MM.1S (cell line): Measurements from ENCODE around the gene ZNF300.

Experiments used
- DNase-seq: peaks from one replicate; pipeline ENCODE4 v3.0.0-alpha.2; 2015
- H2AFZ ChIP-seq: fragments of 300-600 bp; sonication (generic); 2 replicates; pipeline ENCODE4 v1.6.0; 2016; ENCODE audit warnings: antibody characterized with exemption, low read length
- H3F3A ChIP-seq: fragments of 300-600 bp; sonication (generic); 2 replicates; pipeline ENCODE4 v1.6.1; 2016; ENCODE audit warnings: mild to moderate bottlenecking, antibody characterized with exemption, low read length, moderate library complexity, mixed read lengths; ENCODE audit not compliant: insufficient read depth
- H3K27ac ChIP-seq: fragments of 300-600 bp; sonication (generic); 2 replicates; pipeline ENCODE4 v1.5.1; 2016; ENCODE audit warnings: mild to moderate bottlenecking, low read length
- H3K27me3 ChIP-seq: fragments of 300-600 bp; sonication (generic); replicated peaks from 2 replicates; pipeline ENCODE4 v1.6.0; 2016; ENCODE audit warnings: low read length; ENCODE audit not compliant: insufficient read depth
- H3K36me3 ChIP-seq: fragments of 300-600 bp; sonication (generic); replicated peaks from 2 replicates; pipeline ENCODE4 v1.6.1; 2016; ENCODE audit warnings: mild to moderate bottlenecking, low read length, mixed read lengths; ENCODE audit not compliant: insufficient read depth
- H3K4me1 ChIP-seq: fragments of 300-600 bp; sonication (generic); 2 replicates; pipeline ENCODE4 v1.6.1; 2016; ENCODE audit warnings: low read length, mixed read lengths
- H3K4me2 ChIP-seq: fragments of 300-600 bp; sonication (generic); 2 replicates; pipeline ENCODE4 v1.6.0; 2016; ENCODE audit warnings: low read depth, low read length
- H3K4me3 ChIP-seq: fragments of 300-600 bp; sonication (generic); 2 replicates; pipeline ENCODE4 v1.5.1; 2016; ENCODE audit warnings: low read length, mixed read lengths
- H3K79me2 ChIP-seq: fragments of 300-600 bp; sonication (generic); 2 replicates; pipeline ENCODE4 v1.6.1; 2016; ENCODE audit warnings: mixed run types, low read length, mixed read lengths
- H3K9ac ChIP-seq: fragments of 300-600 bp; sonication (generic); 2 replicates; pipeline ENCODE4 v1.6.1; 2016; ENCODE audit warnings: low read length, mixed read lengths
- H3K9me2 ChIP-seq: fragments of 300-600 bp; sonication (generic); replicated peaks from 2 replicates; pipeline ENCODE4 v1.6.1; 2016; ENCODE audit warnings: mild to moderate bottlenecking, low read length, mixed read lengths; ENCODE audit not compliant: insufficient read depth
- H3K9me3 ChIP-seq: fragments of 300-600 bp; sonication (generic); replicated peaks from 2 replicates; pipeline ENCODE4 v1.6.1; 2016; ENCODE audit warnings: mild to moderate bottlenecking, low read length, mixed read lengths; ENCODE audit not compliant: insufficient read depth
- H4K20me1 ChIP-seq: fragments of 300-600 bp; sonication (generic); 2 replicates; pipeline ENCODE4 v1.6.1; 2016; ENCODE audit warnings: mild to moderate bottlenecking, low read length, moderate library complexity, mixed read lengths; ENCODE audit not compliant: insufficient read depth
- EZH2 ChIP-seq: fragments of 300-600 bp; sonication (generic); optimal IDR thresholded peaks from 2 replicates; pipeline ENCODE3; 2017; ENCODE audit warnings: low read depth, mild to moderate bottlenecking, antibody characterized with exemption, low read length, mixed read lengths
- EZH2phosphoT487 ChIP-seq: fragments of 300-600 bp; sonication (generic); IDR thresholded peaks from 2 replicates; pipeline ENCODE4 v1.6.1; 2018; ENCODE audit warnings: antibody characterized with exemption, low read length
- TF ChIP-seq, protein P1 (sequence below): fragments of 300-600 bp; sonication (generic); IDR thresholded peaks from 2 replicates; pipeline ENCODE4 v1.5.1; 2016; ENCODE audit warnings: antibody characterized with exemption, low read length, mixed read lengths

The ZNF300 gene

DNA sequence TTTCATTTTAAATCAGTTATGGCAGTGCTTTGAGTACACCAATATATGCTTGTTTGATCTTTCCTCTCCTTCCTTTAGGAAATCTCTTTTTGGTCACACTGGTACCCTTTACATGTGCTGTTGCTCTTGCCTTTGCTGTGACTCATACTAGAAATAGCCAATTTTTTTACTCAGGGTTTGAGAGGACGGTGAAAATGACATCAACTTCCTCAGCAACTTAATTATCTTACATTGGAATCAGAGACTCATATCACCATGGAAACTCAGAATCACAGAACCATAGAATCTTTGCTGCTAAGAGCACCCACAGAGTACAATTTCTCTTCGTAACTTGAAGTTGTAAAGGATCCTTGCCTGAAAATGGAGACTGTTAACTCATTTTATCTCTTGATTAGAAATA lies 13.8 kb upstream of the ZNF300 start:
- H3K9me3 ChIP-seq, result no peaks in the 10 kb centered on the region
- no peak overlapping the region for H3K27ac ChIP-seq
- no peaks in the 10 kb centered on the region for H3K79me2 ChIP-seq
- H3K27me3 ChIP-seq, result no peaks in the 10 kb centered on the region
- no peak overlapping the region for H3K4me2 ChIP-seq
- H3K9ac ChIP-seq, result no peak overlapping the region
- H3K36me3 ChIP-seq, result no peaks in the 10 kb centered on the region
- TF ChIP-seq EZH2 (no peak), EZH2phosphoT487 (no peak)
- TF ChIP-seq, protein P1, sequence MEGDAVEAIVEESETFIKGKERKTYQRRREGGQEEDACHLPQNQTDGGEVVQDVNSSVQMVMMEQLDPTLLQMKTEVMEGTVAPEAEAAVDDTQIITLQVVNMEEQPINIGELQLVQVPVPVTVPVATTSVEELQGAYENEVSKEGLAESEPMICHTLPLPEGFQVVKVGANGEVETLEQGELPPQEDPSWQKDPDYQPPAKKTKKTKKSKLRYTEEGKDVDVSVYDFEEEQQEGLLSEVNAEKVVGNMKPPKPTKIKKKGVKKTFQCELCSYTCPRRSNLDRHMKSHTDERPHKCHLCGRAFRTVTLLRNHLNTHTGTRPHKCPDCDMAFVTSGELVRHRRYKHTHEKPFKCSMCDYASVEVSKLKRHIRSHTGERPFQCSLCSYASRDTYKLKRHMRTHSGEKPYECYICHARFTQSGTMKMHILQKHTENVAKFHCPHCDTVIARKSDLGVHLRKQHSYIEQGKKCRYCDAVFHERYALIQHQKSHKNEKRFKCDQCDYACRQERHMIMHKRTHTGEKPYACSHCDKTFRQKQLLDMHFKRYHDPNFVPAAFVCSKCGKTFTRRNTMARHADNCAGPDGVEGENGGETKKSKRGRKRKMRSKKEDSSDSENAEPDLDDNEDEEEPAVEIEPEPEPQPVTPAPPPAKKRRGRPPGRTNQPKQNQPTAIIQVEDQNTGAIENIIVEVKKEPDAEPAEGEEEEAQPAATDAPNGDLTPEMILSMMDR, result no peak
- H3K4me3 ChIP-seq, result no peak overlapping the region
- no peaks in the 10 kb centered on the region for H3F3A ChIP-seq
- H3K4me1 ChIP-seq, result no peaks in the 10 kb centered on the region
- H4K20me1 ChIP-seq, result no peaks in the 10 kb centered on the region
- H3K9me2 ChIP-seq, result no peaks in the 10 kb centered on the region
- H2AFZ ChIP-seq, result no peak overlapping the region
- DNase-seq, result no peak

DNA sequence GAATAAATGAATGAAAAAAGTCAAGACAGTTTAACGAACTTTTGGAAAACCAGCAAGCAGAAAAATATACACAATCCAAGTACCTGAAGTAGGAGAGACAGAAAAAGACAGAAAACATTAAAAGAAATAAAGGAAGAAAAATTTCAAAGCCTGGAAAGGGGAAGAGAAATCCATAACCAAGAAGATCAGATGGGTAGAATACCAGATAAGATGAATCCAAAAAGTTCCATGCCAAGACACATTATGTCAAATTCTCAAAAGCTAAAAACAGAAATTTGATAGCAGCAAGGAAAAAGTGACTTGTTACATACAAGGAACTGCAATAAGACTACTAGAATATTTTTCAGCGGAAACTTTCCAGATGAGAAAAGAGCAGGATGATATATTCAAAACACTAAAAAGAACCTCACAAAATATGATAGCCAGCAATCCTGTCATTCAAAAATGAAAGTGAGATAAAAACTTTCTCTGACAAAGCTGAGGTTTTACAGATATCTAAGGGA lies 7.6 kb upstream of the ZNF300 start:
- H3K79me2 ChIP-seq, result no peaks in the 10 kb centered on the region
- H3K4me2 ChIP-seq, result no peak overlapping the region
- no peaks in the 10 kb centered on the region for H3K9me2 ChIP-seq
- TF ChIP-seq EZH2phosphoT487 (no peak), EZH2 (no peak)
- TF ChIP-seq, protein P1, result no peak
- no peaks in the 10 kb centered on the region for H3K36me3 ChIP-seq
- H3K4me3 ChIP-seq, result no peak overlapping the region
- DNase-seq, result no peak
- no peaks in the 10 kb centered on the region for H3K9me3 ChIP-seq
- H2AFZ ChIP-seq, result no peak overlapping the region
- no peak overlapping the region for H3K27ac ChIP-seq
- no peaks in the 10 kb centered on the region for H3K4me1 ChIP-seq
- H3K9ac ChIP-seq, result no peak overlapping the region
- H4K20me1 ChIP-seq, result no peaks in the 10 kb centered on the region
- H3F3A ChIP-seq, result no peaks in the 10 kb centered on the region
- H3K27me3 ChIP-seq, result no peaks in the 10 kb centered on the region

DNA sequence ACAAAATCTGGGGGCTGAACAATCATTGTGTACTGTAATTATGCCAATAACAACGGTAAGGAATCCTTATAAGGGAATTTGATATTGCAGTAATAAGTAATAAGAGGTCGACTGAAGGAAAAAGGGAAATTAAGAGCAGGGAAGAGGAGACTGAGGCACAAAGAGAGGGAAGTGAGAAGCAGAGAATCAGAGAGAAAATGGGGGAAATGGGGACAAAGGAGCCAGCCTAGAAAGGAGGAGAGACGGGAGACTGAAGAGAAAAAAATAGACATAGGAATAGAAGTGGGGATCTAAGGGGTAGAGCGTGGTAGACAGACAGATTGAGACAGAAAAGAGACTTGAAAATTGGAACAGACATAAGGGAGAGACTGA lies 518 bp upstream of the ZNF300 start:
- no peak overlapping the region for H3K27ac ChIP-seq
- no peak overlapping the region for H3K4me2 ChIP-seq
- H3K9me3 ChIP-seq, result no peaks in the 10 kb centered on the region
- DNase-seq, result no peak
- H3K79me2 ChIP-seq, result no peaks in the 10 kb centered on the region
- H3K4me3 ChIP-seq, result no peak overlapping the region
- H3K36me3 ChIP-seq, result no peaks in the 10 kb centered on the region
- H3K9me2 ChIP-seq, result no peaks in the 10 kb centered on the region
- no peak overlapping the region for H2AFZ ChIP-seq
- no peak overlapping the region for H3K9ac ChIP-seq
- TF ChIP-seq, protein P1, result no peak
- H3K27me3 ChIP-seq, result no peaks in the 10 kb centered on the region
- H3F3A ChIP-seq, result no peaks in the 10 kb centered on the region
- no peaks in the 10 kb centered on the region for H3K4me1 ChIP-seq
- H4K20me1 ChIP-seq, result no peaks in the 10 kb centered on the region

DNA sequence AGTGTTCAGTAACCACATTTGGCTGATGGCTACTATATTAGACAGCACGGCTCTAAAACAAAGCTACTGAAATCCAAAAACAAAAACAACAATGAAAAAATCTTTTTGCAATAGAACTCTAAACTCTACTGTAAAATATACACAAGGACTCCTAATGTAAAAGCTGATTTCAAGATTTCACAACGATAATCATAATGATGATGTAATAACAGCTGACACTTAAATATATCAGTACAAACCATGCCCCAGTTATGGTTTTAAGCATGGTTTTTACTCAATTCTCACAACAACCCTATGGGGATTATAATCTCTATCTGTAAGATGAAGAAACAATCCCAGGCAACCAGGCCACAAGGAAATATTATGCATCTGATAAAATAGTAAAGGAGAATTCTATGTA lies 3.3 kb downstream of the ZNF300 start:
- no peaks in the 10 kb centered on the region for H3K79me2 ChIP-seq
- no peak for DNase-seq
- H3K27ac ChIP-seq, result no peak overlapping the region
- H2AFZ ChIP-seq, result no peak overlapping the region
- no peaks in the 10 kb centered on the region for H3K4me1 ChIP-seq
- H3K9me3 ChIP-seq, result no peaks in the 10 kb centered on the region
- no peaks in the 10 kb centered on the region for H3K27me3 ChIP-seq
- H4K20me1 ChIP-seq, result no peaks in the 10 kb centered on the region
- no peaks in the 10 kb centered on the region for H3K36me3 ChIP-seq
- H3K9ac ChIP-seq, result no peak overlapping the region
- H3K4me3 ChIP-seq, result no peak overlapping the region
- no peaks in the 10 kb centered on the region for H3K9me2 ChIP-seq
- TF ChIP-seq EZH2phosphoT487, result no peak
- TF ChIP-seq, protein P1, result no peak
- no peak for TF ChIP-seq EZH2
- H3K4me2 ChIP-seq, result no peak overlapping the region
- H3F3A ChIP-seq, result no peaks in the 10 kb centered on the region
